Measurements from ENCODE around the gene YIPF7. TPM values are rescaled to one million over a fixed set of nuclear protein-coding genes. Genes with fewer than 3 reads are reported as not detected.

YIPF7 gene
- total and polyA plus RNA-seq, 9 of the 15 experiments (the other 6 are each of a cell fraction or from before 2014, with no cell fraction given) = 0.14 TPM; not detected in 8

GRCh38 chr4:44674471-44674870 lies 23.0 kb upstream of the YIPF7 start:
- Histone ChIP-seq H3K36me3 (ENCODE audit: control insufficient read depth, insufficient read depth, low read length) (no peaks in the 10 kb centered on the region), H3K4me1 (replicated peaks in 1 of 2; ENCODE audit: control insufficient read depth in 2 of 2, insufficient read depth in 2 of 2, low read length in 2 of 2) (peaks cover 0 to 13% of the 10 kb centered on the region in 2 experiments; a peak in 2 of 5 replicates), H3K27me3 (ENCODE audit: control insufficient read depth in 2 of 2, insufficient read depth in 2 of 2, low read length in 2 of 2) (no peaks in the 10 kb centered on the region), H3K4me2 (ENCODE audit: insufficient read depth, low read length) (no peak overlapping the region), H3K79me2 (ENCODE audit: control insufficient read depth, insufficient read depth, low read length) (peaks cover 21% of the 10 kb centered on the region), H3K9ac (ENCODE audit: insufficient read depth in 1 of 2, low read depth in 2 of 2, low read length in 2 of 2) (no peak overlapping the region), H3K9me3 (replicated peaks; ENCODE audit: control insufficient read depth, insufficient read depth, low read depth, low read length) (no peaks in the 10 kb centered on the region), H3K27ac (ENCODE audit: extremely low read depth, low read depth, low read length) (no peak overlapping the region), H3K9me1 (ENCODE audit: control insufficient read depth, insufficient read depth, low read length) (no peaks in the 10 kb centered on the region), H4K20me1 (replicated peaks; ENCODE audit: control insufficient read depth, insufficient read depth, low read length) (no peaks in the 10 kb centered on the region), H3K4me3 (no peak overlapping the region), H2AFZ (ENCODE audit: low read depth, low read length) (peak overlapping the region; percentile 94)
- POLR2A ChIA-PET = no interaction called here
- CTCF ChIA-PET (ENCODE audit: low intra/inter-chr PET ratio) = interaction anchor here (0.6 kb wide), 1 partner anchor 52 kb away, joined by 3 read pairs; the partner anchor contains the start of gene GNPDA2
- in situ Hi-C loops (cut with MboI) (no loop called here), intact Hi-C loops (cut with micrococcal nuclease) (no loop called here)
- ATAC-seq = no peak
- peak in 1 of 4 experiments; percentile 23 for DNase-seq (ENCODE audit: extremely low read depth in 1 of 4, low spot score in 3 of 4)
- no TSS peak for BruUV-seq (replicated peaks)
- no peak for FAIRE-seq
- WGBS (ENCODE audit: insufficient coverage, low coverage, missing lambda C conversion rate) = 41% methylated on average over 1 of the region's 1 CpG
- TF ChIP-seq CTCF (IDR thresholded peaks at IDR 0.05 in 2 of 3, conservative IDR thresholded peaks at IDR 0.05 in 1 of 3; ENCODE audit: insufficient read depth in 2 of 3, low read depth in 1 of 3, low read length in 3 of 3) = peak in 1 of 3 experiments; percentile 46; a peak in 2 of 6 replicates
- no peak for TF ChIP-seq RERE (CRISPR knock-in tag; IDR thresholded peaks at IDR 0.05; ENCODE audit: borderline replicate concordance)
- peak; percentile 52; the same call in 1 of the 2 replicates for TF ChIP-seq CEBPB (tag; IDR thresholded peaks at IDR 0.05)
- TF ChIP-seq RAD21 (CRISPR knock-in tag; conservative IDR thresholded peaks at IDR 0.05 in 1 of 2, IDR thresholded peaks at IDR 0.05 in 1 of 2) = peak in 1 of 2 experiments; percentile 43; a peak in 2 of 4 replicates
- no peak for TF ChIP-seq FOXP1 (CRISPR knock-in tag; IDR thresholded peaks at IDR 0.05)
- TF ChIP-seq MAFF (IDR thresholded peaks at IDR 0.05; ENCODE audit: low read length) = no peak
- TF ChIP-seq ZEB2 (IDR thresholded peaks at IDR 0.05) = no peak
